ENCODE results near the gene CHAMP1.

GRCh38 chr13:114339857-114340534 lies 25.7 kb downstream of the CHAMP1 start:
- no peak for TF ChIP-seq REST (IDR thresholded peaks at IDR 0.05; ENCODE audit: insufficient read depth in 1 of 2, low read depth in 2 of 2, low read length in 2 of 2)
- no peak for TF ChIP-seq POLR2AphosphoS5 (IDR thresholded peaks at IDR 0.05; ENCODE audit: low read depth, low read length)
- TF ChIP-seq SIN3A (IDR thresholded peaks at IDR 0.05; ENCODE audit: borderline replicate concordance, insufficient read depth, low read length): no peak
- TF ChIP-seq FOXP2 (optimal IDR thresholded peaks at IDR 0.05; ENCODE audit: borderline replicate concordance, extremely low read depth, extremely low read length, insufficient read depth): no peak
